NCI-H1105 treated with DMSO at 0.1 percent for 48 hours (cell line): ENCODE results near the gene ZNF536.
"Not testable (repeated sequence)": the region's sequence is repeated elsewhere in the genome, so short reads cannot be mapped to it uniquely, and the experiment has no call there.

Source experiments
- DNase-seq: peaks from one replicate; lab custom pipeline; 2025; lab: John Stamatoyannopoulos, UW

The ZNF536 gene

GRCh38 chr19:30388819-30389218 lies 16.6 kb downstream of the ZNF536 start:
- no peak for DNase-seq

GRCh38 chr19:30390356-30390988 lies 18.3 kb downstream of the ZNF536 start:
- DNase-seq: no peak

- no peak for DNase-seq
Measured at GRCh38 chr19:30391052-30391451, 18.9 kb downstream of the ZNF536 start.

GRCh38 chr19:30391554-30392551 lies 19.7 kb downstream of the ZNF536 start:
- DNase-seq: no peak

GRCh38 chr19:30393046-30393445 lies 20.9 kb downstream of the ZNF536 start:
- no peak for DNase-seq

GRCh38 chr19:30393729-30394480 lies 21.7 kb downstream of the ZNF536 start:
- no peak for DNase-seq

GRCh38 chr19:30394481-30395151 lies 22.4 kb downstream of the ZNF536 start:
- no peak for DNase-seq

- DNase-seq: no peak
Measured at GRCh38 chr19:30395283-30395682, 23.1 kb downstream of the ZNF536 start.

- not testable (repeated sequence) for DNase-seq
Measured at GRCh38 chr19:30398539-30398938, 26.4 kb downstream of the ZNF536 start.

GRCh38 chr19:30401956-30402355 lies 29.8 kb downstream of the ZNF536 start:
- DNase-seq: no peak

- DNase-seq: no peak
Measured at GRCh38 chr19:30402436-30403202, 30.4 kb downstream of the ZNF536 start.

- no peak for DNase-seq
Measured at GRCh38 chr19:30403203-30403985, 31.2 kb downstream of the ZNF536 start.

- no peak for DNase-seq
Measured at GRCh38 chr19:30406220-30407067, 34.3 kb downstream of the ZNF536 start.

- DNase-seq: no peak
Measured at GRCh38 chr19:30407068-30407709, 35.0 kb downstream of the ZNF536 start.

GRCh38 chr19:30408734-30409301 lies 36.6 kb downstream of the ZNF536 start:
- DNase-seq: no peak

- DNase-seq: no peak
Measured at GRCh38 chr19:30411714-30412113, 39.5 kb downstream of the ZNF536 start.

GRCh38 chr19:30416375-30416774 lies 44.2 kb downstream of the ZNF536 start:
- DNase-seq: no peak

GRCh38 chr19:30417166-30417565 lies 45.0 kb downstream of the ZNF536 start:
- DNase-seq: not testable (repeated sequence)
